CD4-positive, alpha-beta T cell treated with Interleukin-4 for 1 hour (primary cell): ENCODE measurements around the gene LGALS8.
"Not testable (repeated sequence)": the region's sequence is repeated elsewhere in the genome, so short reads cannot be mapped to it uniquely, and the experiment has no call there.

Experiments used
- DNase-seq, 2 donors: peaks; one replicate each; pipeline ENCODE4 v3.0.0-alpha.2; 2020 to 2022

The LGALS8 gene

DNA sequence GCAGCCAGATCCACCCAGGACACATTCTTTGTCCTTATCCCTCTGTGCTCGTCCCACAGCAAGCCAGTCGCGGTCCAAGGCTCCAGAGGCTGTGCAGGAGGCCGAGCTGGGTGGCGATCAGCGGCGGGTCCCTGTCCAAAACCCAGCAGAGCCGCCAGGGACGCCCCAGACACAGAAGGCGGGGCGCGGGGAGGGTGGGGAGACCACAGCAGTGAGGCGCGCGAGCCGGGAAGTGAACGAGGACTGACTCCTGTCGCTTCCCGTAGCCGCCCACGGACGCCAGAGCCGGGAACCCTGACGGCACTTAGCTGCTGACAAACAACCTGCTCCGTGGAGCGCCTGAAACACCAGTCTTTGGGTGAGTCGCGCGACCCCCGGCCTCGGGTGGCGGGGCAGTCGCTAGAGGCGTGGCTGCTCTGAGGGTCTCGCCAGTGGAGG lies at the start of gene LGALS8:
Gene LGALS8, plus strand, starts transcription at position 279 of the 438 bp plus-strand sequence. CDS start 2,089 bp downstream, outside the sequence.
- peak; percentile 84 to 86 for DNase-seq

DNA sequence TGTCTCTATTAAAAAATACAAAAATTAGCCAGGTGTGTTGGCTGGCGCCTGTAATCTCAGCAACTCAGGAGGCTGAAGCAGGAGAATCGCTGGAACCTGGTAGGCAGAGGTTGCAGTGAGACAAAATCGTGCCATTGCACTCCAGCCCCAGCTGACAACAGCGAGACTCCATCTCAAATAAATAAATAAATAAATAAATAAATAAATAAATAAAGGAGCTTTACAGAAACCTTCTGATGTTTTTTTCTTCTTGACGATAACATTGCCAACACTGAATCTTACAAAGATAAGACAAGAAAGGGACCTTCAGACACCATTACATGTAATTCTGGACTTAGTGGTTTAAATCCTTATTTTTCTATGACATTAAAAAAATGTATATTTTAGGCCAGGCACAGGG lies 47.8 kb upstream of the LGALS8 start:
- DNase-seq, result no peak

DNA sequence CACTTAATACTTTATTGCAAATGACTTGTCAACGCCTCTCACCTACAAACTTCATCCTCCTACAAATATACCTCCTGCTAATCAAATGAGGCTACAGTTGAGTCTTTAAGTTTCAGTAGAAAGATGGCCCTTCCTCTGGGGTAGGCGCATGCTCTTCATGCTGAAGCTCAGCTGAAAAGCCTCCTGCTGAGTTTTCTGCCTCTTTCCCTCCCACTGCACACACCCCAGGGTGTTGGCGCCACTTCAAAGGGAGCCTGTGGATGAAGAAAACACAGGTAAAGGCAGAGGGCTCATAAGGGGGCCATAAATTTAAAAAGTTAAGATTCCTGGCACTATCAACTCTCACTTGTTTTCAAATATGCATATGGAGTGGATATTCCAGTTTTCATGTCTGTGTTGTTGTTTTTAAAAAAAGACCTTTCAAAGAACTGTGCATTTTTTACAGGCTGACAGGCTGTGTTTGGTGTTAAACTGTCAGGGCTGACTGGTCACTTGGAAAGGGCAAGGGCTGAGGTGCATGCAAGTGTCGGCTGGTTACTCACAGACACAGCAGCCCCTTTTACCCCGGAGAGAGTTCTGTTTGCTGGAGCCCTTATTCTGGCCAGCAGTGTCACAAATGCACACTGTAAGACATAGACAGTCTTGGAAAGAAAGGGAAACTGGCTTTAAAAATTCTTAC lies 42.9 kb upstream of the LGALS8 start:
- no peak for DNase-seq

DNA sequence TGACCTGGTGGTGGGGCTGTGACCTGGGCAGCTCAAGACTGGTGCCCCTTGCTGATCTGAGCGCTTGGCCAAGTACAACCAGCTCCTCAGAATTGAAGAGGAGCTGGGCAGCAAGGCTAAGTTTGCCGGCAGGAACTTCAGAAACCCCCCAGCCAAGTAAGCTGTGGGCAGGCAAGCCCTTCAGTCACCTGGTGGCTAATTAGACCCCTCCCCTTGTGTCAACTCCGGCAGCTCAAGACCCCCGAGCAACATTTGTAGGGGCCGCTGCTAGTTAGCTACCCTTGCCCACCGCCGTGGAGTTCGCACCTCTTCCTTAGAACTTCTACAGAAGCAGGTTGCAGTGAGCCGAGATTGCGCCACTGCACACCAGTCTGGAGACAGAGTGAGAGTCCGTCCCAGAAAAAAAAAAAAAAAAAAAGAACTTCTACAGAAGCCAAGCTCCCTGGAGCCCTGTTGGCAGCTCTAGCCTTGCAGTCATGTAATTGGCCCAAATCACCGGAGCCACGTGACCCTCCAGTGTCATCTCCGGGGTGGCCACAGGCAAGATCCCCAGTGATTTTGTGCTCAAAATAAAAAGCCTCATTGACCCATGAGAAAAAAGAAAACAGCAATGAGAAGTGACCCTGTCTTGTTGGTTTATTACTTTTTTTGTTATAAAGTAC lies 39.3 kb upstream of the LGALS8 start:
- no peak for DNase-seq

DNA sequence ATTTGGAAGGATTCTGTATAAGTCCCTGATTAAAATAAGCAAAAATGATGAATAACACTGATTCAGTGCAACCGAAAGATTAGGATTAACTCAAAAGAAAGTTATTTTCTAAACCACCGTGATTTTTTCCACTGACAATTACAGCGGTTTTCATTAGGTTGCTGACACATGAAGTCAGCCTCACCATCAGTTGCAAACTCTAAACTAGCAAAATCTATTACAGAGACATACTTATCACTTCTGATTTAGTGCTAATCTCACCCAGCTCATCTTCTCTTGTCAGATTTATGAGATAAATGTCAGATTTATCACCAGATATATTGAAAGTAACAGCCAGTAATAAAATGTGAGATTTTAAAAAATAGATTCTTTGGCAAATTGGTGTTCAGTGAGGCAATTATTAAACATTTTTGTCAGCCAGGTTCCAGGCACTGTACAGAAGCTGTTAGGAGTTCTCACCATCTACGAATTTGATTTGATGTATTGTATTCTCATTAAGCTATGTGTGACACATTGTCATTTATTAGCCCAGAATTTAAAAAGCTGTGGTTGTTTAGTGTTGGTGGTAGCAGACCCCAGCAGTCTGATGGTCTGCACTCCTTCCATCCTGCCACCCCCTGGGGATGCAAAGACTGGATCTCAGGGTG lies 37.3 kb upstream of the LGALS8 start:
- no peak for DNase-seq

DNA sequence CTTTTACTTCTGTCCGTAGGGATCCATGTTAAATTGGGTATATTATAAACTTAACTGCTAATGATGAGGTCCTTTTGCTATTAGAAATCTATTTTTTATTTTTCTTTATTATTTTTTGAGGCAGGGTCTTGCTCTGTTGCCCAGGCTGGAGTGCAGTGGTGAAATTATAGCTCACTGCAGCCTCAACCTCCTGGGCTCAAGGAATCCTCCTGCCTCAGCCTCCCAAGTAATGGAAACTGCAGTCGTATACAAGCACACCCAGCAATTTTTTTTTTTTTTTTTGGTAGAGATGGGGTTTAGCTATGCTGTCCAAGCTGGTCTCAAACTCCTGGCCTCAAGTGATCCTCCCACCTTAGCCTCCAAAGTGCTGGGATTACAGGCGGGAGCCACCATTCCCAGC lies 34.6 kb upstream of the LGALS8 start:
- DNase-seq, result not testable (repeated sequence)

DNA sequence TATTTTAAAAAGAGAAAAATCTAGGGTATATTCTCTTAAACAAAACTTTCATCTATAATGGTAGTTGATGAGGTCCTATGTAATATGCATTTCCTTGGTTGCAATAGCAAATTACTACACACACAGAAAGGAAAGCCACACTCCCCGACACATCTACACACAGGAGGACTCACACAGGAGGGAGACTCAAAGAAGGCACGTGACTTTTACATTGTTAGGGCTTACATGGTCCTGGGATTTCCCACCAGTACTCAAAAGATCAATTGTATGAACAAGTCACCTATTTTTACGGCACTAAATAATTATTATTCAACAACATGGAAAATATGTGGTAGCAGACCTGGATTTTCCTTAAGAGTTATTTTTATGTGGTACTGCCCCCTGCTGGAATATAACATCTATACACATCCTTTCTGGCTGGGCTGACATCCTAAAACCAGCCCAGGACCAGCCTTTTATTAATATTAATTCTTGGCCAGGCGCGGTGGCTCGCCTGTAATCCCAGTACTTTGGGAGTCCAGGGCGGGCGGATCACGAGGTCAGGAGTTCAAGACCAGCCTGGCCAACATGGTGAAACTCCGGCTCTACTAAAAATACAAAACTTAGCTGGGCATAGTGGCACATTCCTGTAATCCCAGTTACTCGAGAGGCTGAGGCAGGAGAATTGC lies 33.9 kb upstream of the LGALS8 start:
- DNase-seq, result peak in 1 of 2 donors; percentile 59

DNA sequence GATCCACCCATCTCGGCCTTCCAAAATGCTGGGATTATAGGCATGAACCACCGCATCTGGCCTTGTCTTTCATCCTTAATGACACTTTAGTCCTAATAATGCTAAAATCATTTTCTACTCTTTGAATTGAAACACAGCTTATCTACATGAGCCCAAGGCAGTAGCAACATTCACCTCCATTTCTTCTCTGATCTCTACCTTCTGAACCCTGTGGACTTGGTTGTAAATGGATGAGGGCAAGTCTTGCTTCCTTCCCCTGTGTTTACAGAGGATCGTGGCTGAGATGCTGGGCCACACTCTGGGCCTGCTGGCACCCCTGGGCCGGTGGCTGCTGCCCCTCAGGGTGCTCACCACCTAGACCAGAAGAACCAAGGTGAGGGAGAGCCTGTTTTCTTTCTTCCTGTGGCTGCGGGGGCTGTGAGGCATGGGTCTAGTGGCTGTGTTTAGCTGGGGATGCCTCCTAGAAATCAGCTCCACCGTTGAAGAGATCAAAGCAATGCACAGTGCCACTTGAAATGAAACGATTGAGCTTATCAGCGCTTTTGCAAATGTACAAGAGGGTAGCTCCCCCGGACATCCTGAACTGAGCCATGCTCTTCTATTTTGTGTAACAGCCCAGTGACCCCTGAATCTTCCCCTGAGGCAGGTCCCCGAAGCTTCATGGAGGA lies 32.2 kb upstream of the LGALS8 start:
- no peak for DNase-seq

DNA sequence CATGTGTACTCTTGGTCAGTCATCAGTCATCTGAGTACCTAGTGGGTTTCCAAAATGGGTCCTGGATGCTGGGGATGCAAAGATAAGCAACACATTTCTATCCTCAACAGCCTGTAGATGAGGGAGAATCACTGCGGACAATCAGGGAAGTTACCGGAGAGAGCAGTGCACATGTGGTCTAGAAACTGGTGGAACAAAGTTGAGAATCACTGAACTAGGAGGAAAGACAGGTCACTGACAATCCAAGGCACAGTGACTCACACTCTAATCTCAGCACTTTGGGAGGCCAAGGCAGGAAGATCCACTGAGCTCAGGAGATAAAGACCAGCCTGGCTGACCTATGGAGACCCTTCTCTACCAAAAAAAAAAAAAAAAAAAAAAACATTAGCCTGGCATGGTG lies 31.4 kb upstream of the LGALS8 start:
- no peak for DNase-seq

DNA sequence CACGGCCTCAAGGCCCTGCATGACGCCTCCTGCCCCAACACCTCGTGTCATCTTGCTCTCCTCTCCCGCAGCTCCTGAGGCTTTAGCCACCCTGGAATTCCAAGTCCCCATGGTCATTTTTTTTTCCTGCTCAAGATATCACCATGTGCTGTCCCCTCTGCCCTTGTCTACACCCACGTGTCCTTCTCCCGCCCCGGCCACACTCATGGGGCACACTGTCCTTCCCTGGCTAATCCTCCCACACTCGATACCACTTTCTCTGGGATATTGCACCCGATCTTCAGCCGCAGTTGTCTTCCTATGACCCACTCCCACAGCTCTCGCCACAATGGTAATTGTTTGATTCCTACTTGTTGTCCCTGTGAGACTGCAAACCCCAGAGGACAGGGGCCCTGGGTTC lies 29.7 kb upstream of the LGALS8 start:
- DNase-seq, result no peak

DNA sequence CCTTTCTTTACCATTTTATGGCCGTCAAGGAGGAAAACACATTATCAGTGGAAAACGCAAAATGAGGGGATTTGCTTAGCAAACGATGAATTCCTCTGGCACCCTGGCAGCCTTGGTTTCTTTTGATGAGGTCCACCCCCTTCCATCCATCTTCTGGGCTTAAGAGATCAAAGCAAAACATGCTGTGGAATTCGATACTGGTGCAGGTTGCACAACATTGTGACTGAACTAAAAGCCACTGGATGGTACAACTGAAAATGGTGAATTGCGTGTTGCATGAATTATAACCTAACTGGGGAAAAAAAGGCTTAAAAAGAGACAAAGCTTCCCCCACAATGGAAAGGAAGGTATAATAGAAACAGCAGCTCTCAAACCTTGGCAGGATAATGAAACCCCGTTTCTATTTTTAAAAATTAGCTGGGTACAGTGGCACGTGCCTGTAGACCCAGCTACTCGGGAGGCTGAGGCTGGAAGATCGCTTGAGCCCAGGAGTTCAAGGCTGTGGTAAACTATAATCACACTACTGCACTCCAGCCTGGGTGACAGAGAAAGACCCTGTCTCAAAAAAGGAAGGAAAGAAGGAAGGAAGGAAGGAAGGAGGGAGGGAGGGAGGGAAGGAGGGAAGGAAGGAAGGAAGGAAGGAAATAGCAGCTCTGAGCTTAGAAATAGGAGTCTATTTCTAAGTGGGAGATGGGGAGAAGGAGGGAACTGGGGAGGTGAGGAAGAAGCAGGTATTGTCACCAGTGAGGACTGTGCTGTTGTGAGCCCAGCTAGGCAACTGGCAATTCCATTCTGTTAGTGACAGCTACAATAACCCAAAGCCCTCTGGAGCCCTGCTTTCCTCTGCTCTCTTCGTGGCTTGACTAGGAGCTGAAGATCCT lies 29.0 kb upstream of the LGALS8 start:
- no peak for DNase-seq

DNA sequence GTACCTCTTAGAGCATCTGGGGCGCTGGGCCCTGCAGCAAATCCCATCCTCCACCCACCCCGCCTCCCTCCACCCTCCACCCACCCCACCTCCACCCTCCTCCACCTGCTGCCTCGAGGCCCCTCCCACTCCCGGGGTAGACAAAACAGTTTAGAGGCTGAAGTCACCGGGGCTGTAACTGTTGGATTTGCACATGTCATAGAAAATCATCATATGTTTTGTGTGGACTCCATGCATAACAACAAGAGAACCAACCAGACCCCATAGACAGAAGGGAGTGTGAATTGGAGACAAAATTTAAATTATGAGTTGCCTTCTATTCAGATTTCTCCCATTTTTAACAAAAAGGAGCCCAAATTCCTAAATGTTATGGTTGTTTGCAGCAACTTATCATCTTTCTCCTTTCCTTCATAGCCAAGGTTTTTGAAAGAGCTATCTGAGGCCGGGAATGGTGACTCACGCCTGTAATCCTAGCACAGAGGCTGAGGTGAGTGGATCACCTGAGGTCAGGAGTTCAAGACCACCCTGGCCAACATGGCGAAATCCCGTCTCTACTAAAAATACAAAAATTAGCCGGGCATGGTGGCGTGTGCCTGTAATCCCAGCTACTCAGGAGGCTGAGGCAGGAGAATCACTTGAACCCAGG lies 28.2 kb upstream of the LGALS8 start:
- DNase-seq, result no peak

DNA sequence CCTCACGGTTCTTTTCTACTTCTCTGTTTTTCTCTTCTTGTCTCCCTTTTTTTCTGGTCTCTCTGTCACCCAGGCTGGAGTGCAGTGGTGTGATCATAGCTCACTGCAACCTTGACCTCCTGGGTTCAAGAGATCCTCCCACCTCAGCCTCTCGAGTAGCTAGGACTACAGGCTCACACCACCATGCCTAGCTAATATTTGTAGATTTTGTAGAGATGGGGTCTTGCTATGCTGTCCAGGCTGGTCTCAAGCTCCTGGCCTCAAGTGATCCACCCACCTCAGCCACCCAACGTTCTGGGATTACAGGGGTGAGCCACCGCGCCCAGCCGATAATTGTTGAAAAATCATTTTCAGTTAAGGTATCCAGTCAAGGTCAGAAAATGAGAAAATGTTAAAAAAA lies 25.9 kb upstream of the LGALS8 start:
- no peak for DNase-seq

DNA sequence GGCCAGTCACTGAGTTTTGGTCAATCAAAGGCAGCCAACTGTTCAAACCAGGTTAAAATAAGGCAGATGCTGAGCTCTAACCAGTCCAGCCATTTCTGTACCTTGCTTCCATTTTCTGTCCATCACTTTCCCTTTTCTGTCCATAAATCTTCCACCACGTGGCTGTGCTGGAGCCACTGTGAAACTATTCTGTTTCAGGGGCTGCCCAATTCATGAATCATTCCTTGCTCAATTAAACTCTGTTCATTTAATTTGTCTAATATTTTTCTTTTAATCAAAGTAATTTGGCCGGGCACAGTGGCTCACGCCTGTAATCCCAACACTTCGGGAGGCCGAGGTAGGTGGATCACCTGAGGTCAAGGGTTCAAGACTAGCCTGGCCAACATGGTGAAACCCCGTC lies 22.7 kb upstream of the LGALS8 start:
- no peak for DNase-seq

DNA sequence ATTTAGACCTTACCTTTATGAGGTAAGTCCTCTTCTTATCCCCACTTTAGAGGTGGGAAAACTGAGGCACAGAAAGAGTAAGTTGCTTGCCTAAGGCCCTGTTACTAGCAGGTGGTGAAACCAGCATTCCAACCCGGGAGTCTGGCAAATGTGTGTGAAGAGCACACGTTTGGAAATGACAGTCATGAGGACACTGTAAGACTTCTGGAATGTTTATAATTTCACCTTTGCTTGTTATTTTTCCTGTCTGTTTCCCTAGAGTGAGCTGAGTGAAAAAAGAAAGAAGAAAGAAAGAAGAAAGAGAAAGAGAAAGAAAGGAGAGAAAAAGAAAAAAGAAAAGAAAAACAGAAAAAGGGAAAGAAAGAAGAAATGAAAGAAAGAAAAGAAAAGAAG lies 21.2 kb upstream of the LGALS8 start:
- no peak for DNase-seq

DNA sequence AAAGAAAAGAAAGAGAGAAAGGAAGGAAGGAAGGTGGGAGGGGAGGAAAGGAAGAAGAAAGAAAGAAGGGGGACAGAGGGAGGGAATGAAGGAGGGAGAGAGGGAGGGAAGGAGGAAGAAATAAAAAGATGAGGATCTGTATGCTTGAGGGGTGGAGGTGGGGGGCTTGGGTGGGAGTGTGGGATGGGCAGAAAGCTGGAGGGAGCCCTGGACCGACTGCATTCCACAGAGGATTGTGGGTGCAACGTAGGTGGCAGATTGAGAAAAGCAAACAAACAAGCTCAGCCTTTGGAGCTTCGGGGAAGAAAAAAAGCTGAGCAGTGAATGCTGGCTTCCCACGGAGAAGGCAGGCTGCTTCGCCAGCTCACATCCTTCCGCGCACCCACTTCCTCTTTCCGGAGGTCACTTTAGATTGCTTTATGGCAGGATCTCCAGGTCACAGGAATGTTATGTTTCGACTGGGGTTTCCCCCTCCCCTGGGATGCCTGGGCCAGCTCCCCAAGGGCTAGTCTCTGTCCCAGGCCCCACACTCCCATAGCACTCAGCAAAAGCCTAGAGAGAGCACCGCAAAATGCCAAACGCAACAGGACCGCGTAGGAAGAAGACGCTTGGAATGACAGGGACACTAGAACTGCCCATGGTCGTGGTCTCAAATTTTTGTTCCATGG lies 20.7 kb upstream of the LGALS8 start:
- peak; percentile 13 to 39 for DNase-seq

DNA sequence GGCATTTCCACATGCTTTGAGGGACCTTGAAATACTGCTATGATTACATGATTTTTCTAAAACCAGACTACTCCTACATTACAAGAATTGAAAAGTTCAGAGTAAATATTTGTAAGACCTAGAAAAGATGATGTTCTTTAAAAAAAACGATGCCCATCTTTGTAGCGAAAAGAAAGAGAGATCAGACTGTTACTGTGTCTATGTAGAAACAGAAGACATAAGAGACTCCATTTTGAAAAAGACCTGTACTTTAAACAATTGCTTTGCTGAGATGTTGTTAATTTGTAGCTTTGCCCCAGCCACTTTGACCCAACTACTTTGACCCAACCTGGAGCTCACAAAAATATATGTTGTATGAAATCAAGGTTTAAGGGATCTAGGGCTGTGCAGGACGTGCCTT lies 19.4 kb upstream of the LGALS8 start:
- not testable (repeated sequence) for DNase-seq

DNA sequence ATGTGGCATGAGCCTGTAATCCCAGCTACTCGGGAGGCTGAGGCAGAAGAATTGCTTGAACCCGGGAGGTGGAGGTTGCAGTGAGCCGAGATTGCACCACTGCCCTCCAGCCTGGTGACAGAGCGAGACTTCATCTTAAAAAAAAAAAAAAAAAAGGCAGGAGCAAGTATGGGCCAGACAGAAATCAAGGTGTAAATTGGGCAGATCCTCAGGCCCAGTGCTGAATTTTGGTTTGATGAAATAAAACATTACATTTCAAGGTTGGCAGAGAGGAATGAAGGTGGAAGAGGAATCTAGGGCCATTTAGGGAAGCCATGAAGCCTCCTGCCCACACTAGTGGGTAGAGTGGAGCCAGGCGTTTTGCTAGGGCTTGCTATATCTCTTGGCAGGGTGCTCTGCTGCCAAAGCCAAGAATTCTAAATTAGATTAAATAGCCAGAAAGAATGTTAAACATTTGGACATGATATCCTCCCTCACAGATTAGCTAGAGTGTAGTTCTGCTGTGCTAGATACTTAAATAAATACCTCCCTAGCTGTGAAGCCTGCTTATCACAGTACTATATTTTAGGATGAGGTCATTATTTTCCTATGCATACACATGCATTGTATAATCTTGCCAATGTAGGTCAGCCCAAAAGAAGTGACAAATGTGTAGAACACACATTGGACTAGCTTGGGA lies 16.6 kb upstream of the LGALS8 start:
- no peak for DNase-seq

DNA sequence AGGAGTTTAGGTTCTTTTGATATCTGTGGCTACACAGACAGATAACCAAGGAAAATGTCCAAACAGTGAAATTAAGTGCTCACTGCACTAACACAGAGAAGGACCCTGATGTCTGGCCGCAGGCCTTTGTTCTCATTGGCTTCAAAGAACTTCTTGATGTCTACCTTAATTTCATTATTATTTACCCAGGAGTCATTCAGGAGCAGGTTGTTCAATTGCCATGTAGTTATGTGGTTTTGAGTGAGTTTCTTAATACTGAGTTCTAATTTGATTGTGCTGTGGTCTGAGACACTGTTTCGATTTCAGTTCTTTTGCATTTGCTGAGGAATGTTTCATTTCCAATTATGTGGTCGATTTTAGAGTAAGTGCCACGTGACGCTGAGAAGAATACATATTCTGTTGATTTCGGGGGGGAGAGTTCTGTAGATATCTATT lies 15.2 kb upstream of the LGALS8 start:
- DNase-seq, result no peak

DNA sequence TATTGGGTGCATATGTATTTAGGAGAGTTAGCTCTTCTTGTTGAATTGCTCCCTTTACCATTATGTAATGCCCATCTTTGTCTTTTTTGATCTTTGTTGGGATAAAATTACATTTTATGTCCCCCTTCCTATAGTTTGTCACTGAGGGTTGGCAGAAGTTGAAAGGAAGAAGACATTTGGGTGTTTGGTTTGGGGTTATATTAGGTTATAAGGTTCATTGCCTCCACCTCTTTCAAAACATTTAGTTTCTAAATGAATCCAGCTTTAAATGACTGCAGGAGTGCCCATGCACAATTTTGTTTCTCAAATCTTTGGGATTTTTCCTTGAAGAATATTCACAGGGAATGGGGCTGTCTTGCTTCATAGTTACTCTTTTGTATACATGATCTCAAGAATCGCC lies 14.6 kb upstream of the LGALS8 start:
- DNase-seq, result no peak
